Type B pancreatic cell (in vitro differentiated cells): Measurements from ENCODE around the gene NXT1. TPM values are rescaled to one million over a fixed set of nuclear protein-coding genes. Genes with fewer than 3 reads are reported as not detected.
"Not testable (repeated sequence)": the region's sequence is repeated elsewhere in the genome, so short reads cannot be mapped to it uniquely, and the experiment has no call there.

Experiments
- DNase-seq: peaks from one replicate; pipeline ENCODE4 v3.0.0; 2021; ENCODE audit warnings: mixed read lengths; ENCODE audit not compliant: unreplicated experiment; ENCODE audit errors: extremely low spot score
- H3K27ac Mint-ChIP-seq: 2 replicates; pipeline ENCODE4 v1.8.0; 2021; ENCODE audit warnings: mild to moderate bottlenecking, mixed read lengths
- H3K27me3 Mint-ChIP-seq: 2 replicates; pipeline ENCODE4 v1.8.0; 2021; ENCODE audit warnings: mixed read lengths
- H3K36me3 Mint-ChIP-seq: 2 replicates; pipeline ENCODE4 v1.8.0; 2021; ENCODE audit warnings: mixed read lengths
- H3K4me1 Mint-ChIP-seq: one replicate; pipeline ENCODE4 v1.8.0; 2021; ENCODE audit warnings: mixed read lengths; ENCODE audit not compliant: unreplicated experiment
- H3K4me3 Mint-ChIP-seq: 2 replicates; pipeline ENCODE4 v1.8.0; 2021; ENCODE audit warnings: mild to moderate bottlenecking, mixed read lengths
- H3K9me3 Mint-ChIP-seq: 2 replicates; pipeline ENCODE4 v1.8.0; 2021; ENCODE audit warnings: mixed read lengths
- total RNA-seq: library from RNA; stranded (reverse); gene quantifications from 2 replicates; pipeline ENCODE4 v1.2.1, GENCODE V29; 2021; ENCODE audit warnings: low replicate concordance
- TF ChIP-seq, protein P1 (sequence below): fragments of 200-600 bp; sonication (generic); conservative IDR thresholded peaks from 2 replicates; pipeline ENCODE4 v1.5.0; 2021; ENCODE audit warnings: antibody characterized with exemption, mild to moderate bottlenecking

NXT1 gene
- total RNA-seq, 1 donor from 2014 or later = 25.7 TPM

DNA sequence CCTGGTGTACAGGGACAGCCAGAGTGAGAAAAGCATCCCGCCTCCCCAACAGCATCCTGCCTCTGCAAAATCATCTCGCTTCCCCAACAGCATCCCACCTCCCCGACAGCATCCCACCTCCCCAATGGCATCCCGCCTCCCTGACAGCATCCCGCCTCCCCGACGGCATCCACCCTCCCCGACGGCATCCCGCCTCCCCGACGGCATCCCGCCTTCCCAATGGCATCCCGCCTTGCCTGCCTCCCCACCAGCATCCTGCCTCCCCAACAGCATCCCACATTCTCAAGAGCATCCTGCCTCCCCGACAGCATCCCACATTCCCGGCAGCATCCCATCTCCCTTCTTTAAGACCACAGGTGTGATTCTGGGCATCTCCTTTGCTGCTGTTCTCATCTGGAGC, 46.0 kb upstream of the NXT1 start:
- Mint-ChIP-seq H3K27ac (no peak overlapping the region), H3K36me3 (no peaks in the 10 kb centered on the region), H3K4me1 (peaks cover 2% of the 10 kb centered on the region), H3K4me3 (no peak overlapping the region), H3K27me3 (peaks cover 15% of the 10 kb centered on the region), H3K9me3 (peaks cover 7% of the 10 kb centered on the region)
- DNase-seq = no peak
- TF ChIP-seq, protein P1, sequence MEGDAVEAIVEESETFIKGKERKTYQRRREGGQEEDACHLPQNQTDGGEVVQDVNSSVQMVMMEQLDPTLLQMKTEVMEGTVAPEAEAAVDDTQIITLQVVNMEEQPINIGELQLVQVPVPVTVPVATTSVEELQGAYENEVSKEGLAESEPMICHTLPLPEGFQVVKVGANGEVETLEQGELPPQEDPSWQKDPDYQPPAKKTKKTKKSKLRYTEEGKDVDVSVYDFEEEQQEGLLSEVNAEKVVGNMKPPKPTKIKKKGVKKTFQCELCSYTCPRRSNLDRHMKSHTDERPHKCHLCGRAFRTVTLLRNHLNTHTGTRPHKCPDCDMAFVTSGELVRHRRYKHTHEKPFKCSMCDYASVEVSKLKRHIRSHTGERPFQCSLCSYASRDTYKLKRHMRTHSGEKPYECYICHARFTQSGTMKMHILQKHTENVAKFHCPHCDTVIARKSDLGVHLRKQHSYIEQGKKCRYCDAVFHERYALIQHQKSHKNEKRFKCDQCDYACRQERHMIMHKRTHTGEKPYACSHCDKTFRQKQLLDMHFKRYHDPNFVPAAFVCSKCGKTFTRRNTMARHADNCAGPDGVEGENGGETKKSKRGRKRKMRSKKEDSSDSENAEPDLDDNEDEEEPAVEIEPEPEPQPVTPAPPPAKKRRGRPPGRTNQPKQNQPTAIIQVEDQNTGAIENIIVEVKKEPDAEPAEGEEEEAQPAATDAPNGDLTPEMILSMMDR = no peak

GRCh38 chr20:23305098-23305497, 45.5 kb upstream of the NXT1 start:
- Mint-ChIP-seq H3K9me3 (peaks cover 7% of the 10 kb centered on the region), H3K4me3 (no peak overlapping the region)

DNA sequence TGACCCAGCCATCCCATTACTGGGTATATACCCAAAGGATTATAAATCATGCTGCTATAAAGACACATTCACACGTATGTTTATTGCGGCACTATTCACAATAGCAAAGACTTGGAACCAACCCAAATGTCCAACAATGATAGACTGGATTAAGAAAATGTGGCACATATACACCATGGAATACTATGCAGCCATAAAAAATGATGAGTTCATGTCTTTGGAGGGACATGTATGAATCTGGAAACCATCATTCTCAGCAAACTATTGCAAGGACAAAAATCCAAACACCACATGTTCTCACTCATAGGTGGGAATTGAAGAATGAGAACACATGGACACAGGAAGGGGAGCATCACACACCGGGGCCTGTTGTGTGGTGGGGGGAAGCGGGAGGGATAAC, 43.2 kb upstream of the NXT1 start:
- Mint-ChIP-seq H3K27me3 (peaks cover 16% of the 10 kb centered on the region), H3K4me1 (peaks cover 11% of the 10 kb centered on the region)
- H3K27ac Mint-ChIP-seq, H3K9me3 Mint-ChIP-seq, DNase-seq, H3K4me3 Mint-ChIP-seq, H3K36me3 Mint-ChIP-seq: not testable (repeated sequence)

More at GRCh38 chr20:23305098-23305497, 45.5 kb upstream of the NXT1 start:
- H3K27ac Mint-ChIP-seq = no peak overlapping the region
- TF ChIP-seq, protein P1 = no peak
- peaks cover 6% of the 10 kb centered on the region for H3K4me1 Mint-ChIP-seq
- peaks cover 11% of the 10 kb centered on the region for H3K27me3 Mint-ChIP-seq
- no peaks in the 10 kb centered on the region for H3K36me3 Mint-ChIP-seq
- no peak for DNase-seq

- H3K27ac Mint-ChIP-seq = no peak overlapping the region
- peaks cover 16% of the 10 kb centered on the region for H3K27me3 Mint-ChIP-seq
- H3K4me3 Mint-ChIP-seq = no peak overlapping the region
- H3K9me3 Mint-ChIP-seq = peaks cover 7% of the 10 kb centered on the region
- TF ChIP-seq, protein P1 = no peak
- no peaks in the 10 kb centered on the region for H3K36me3 Mint-ChIP-seq
- DNase-seq = no peak
- H3K4me1 Mint-ChIP-seq = peaks cover 11% of the 10 kb centered on the region
Measured at GRCh38 chr20:23308024-23308423, 42.6 kb upstream of the NXT1 start.

GRCh38 chr20:23308908-23309307, 41.7 kb upstream of the NXT1 start:
- DNase-seq = no peak
- Mint-ChIP-seq H3K36me3 (no peaks in the 10 kb centered on the region), H3K27me3 (peaks cover 12% of the 10 kb centered on the region), H3K4me3 (no peak overlapping the region), H3K27ac (no peak overlapping the region), H3K4me1 (peaks cover 11% of the 10 kb centered on the region), H3K9me3 (peaks cover 7% of the 10 kb centered on the region)
- TF ChIP-seq, protein P1 = no peak

DNA sequence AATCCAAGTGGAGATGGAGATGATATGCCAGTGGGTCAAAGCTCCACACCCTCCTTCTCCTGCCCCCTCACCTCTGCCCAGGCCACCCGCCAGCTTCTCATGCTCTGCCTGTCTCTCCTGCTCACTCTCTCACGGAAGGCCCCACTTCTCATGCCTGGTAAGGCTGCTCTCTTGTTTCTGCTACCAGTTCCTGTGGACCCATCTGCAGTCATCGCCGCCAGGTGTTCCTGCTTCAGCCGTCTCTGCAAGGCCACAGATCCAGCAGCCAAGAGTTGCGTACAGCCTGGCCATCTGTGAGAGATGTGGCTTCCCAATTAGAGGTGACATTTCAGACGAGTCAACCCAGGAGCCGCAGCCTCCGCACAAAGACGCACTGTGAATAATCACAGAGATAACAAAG, 40.8 kb upstream of the NXT1 start:
- no peak overlapping the region for H3K4me3 Mint-ChIP-seq
- DNase-seq = no peak
- peaks cover 7% of the 10 kb centered on the region for H3K9me3 Mint-ChIP-seq
- no peaks in the 10 kb centered on the region for H3K36me3 Mint-ChIP-seq
- no peak overlapping the region for H3K27ac Mint-ChIP-seq
- TF ChIP-seq, protein P1 = no peak
- peaks cover 11% of the 10 kb centered on the region for H3K4me1 Mint-ChIP-seq
- H3K27me3 Mint-ChIP-seq = peaks cover 12% of the 10 kb centered on the region
